ENCODE data around the gene FGGY.

Gene FGGY

DNA sequence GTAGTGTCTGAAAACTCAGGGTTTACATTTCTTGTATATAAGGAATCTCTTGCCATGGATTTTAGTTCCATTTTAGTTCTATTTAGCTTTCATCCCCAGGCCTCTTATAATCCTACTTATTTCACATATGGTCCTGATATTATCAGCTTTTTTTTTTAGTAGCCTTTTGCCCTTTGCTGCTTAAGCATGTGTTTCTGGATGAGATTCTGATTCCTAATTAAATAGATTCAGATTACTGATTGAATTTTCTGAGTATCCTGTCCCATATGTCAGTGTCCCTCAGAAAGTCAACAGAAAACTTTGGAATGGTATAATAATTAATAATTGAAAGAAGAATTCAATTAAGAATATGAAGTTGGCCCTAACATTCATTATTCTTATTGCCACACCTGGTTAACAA is 383.1 kb downstream of the FGGY start:
- DNase-seq (ENCODE audit: low spot score), result no peak

DNA sequence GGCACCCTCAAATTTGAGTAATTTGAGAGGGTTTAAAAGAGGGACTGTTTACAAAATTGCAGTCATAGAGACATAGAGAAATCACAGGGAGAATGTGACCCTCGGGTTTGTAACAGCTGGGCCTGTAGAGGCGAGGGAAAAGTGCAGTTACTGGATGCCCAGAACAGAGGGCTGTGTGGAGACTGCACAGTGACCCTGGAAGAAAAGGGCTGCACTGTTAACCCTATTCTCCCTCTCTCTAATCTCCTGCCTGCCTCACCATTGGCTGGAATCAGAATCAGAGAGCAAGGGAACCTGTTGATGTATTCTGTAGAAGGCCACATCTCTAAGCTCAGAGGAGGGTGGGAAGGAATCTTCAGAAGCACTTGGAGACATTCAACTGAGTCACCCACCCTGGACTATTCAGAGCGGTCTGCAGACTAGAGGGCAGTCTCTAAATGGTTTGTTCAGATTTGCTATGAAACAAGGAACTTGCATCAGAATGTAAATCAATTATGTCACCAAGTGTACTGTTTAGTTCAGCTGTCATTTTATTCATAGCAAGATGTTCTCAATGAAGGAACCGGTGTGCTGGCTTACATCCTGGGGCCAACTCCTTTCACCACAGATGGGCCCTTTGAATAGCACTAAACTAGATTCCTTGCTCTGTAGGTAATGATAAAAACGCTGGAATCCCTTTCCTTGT is 385.6 kb downstream of the FGGY start:
- DNase-seq (ENCODE audit: low spot score), result no peak

GRCh38 chr1:59683197-59683596 is 386.3 kb downstream of the FGGY start:
- no peak for DNase-seq (ENCODE audit: low spot score)

- DNase-seq (ENCODE audit: low spot score), result no peak
Measured at GRCh38 chr1:59684698-59685097, 387.8 kb downstream of the FGGY start.

- no peak for DNase-seq (ENCODE audit: low spot score)
Measured at GRCh38 chr1:59685101-59685500, 388.2 kb downstream of the FGGY start.

DNA sequence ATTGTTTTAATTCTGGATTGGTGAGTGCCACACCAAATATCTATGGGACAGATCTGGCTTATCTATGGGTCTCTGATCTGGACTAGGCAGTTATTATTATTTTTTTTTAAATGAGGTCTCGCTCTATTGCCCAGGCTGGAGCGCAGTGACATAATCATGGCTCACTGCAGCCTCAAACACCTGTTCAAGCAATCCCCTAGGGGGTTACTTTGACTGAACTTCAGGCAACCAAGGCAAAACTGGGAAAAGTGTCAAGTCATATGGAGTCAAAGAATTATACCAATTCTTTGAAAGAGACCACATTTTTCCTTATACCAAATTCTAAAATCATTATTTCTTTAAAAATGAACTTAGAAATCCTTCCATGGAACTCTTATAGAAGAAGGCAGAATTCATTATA is 388.8 kb downstream of the FGGY start:
- no peak for DNase-seq (ENCODE audit: low spot score)

DNA sequence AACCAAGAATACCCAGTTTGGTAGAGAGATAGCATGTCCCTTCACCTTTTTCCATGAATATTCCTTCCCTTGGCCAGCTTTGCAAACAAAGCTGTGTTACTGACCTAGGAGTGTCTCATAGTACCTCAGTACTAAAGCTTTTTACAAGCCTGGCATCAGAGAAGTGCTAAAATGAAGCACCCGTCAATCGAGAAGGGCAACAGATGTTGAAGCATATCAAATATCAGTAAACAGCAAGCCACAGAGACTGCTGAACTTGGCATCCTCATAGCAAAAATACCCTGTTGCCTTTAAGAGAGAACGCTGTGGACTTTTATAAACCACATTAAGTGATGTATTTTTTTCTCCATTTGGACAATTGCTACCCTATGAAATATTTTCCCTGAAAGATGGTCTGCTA is 389.3 kb downstream of the FGGY start:
- DNase-seq (ENCODE audit: low spot score), result no peak

GRCh38 chr1:59686574-59686973 is 389.7 kb downstream of the FGGY start:
- no peak for DNase-seq (ENCODE audit: low spot score)

DNA sequence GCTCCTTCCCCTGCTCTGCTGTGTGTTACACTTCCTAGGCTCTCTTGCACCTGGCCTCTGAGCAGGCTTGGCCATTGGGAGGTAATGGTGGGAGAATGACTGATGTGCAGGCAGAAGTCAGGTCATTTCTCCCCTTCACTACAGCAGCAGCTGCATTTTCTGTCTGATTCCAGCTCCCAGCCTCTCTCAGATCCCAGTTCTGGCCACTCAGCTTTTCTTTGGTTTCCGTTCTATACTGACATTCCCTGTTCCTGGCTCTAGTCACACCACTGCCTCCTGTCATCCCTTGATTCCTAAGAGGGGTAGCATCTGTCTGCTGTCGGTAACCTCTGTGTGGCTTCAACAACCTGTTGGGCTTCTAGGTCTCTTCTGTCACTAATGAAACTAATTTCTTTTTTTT is 390.2 kb downstream of the FGGY start:
- DNase-seq (ENCODE audit: low spot score), result no peak

- no peak for DNase-seq (ENCODE audit: low spot score)
Measured at GRCh38 chr1:59688976-59689375, 392.1 kb downstream of the FGGY start.

DNA sequence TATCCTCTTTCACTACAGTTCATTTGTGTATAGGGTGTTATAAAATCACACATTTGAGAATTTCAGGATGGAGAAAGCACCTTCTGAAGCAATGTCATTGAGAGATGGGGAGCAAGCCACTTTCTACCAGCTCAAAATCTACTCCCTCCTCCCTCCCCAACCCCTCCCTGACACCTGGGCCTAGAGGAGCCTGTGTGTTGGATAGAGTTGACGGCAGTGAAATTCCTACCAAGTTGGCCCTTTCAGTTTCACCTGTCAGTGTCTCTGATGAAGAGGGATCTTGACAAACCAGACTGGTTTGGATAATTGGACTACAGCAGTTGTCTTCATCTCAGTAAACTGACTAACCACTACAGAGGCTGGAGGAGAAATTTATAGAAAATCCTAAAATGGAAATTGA is 392.8 kb downstream of the FGGY start:
- DNase-seq (ENCODE audit: low spot score), result no peak

GRCh38 chr1:59690171-59690930 is 393.5 kb downstream of the FGGY start:
- DNase-seq (ENCODE audit: low spot score), result no peak

DNA sequence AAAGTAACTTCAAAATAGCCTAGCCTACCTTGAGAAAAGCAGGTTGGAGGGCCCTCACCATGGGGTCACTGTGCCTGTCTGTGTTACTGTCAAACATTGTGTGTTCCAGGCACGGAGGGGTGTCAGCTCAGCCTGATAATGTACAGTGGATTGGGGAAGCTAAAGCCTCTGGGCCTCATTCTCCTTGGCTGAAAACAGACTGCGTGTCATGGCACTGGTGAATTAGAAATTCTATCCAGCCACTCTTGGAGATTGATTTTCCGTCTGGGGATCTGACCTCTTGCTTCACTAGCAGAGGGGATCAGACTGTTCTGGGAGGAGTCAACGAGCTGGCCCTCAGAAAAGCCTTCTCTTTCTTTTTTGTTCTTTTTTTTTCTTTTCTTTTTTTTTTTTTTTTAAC is 394.4 kb downstream of the FGGY start:
- no peak for DNase-seq (ENCODE audit: low spot score)

- no peak for DNase-seq (ENCODE audit: low spot score)
Measured at GRCh38 chr1:59692591-59692990, 395.7 kb downstream of the FGGY start.

DNA sequence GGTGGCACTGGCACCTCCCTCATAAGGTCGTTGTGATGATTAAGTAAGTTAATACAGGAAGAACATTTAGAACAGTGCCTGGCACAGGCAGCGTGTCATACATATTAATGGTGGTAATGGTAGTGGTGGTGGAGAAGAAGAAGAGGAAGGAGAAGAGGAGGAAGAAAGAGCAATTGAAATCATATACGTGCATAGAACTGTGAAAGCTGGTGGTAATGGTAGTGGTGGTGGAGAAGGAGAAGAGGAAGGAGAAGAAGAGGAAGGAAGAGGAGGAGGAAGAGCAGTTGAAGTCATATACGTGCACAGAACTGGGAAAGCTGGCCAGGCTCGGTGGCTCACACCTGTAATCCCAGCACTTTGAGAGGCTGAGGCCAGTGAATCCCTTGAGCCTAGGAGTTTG is 396.5 kb downstream of the FGGY start:
- no peak for DNase-seq (ENCODE audit: low spot score)

DNA sequence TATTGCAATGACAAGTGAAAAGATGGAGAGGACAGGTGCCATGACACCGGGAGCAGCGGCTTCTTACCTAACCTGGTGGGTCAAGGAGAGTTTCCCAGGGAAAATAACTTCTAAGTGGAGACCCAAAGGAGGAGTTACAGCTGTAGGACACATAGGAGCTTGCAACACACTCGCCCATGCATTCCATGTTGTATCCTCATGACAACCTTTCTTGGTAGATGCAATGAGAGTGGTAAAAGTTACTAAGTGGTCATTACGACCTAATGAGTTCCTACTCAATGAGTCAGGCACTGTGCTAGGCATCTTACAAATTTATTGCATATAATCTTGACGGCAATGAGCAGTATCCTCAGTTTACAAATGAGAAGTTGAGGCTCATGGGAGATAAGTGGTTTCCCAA is 398.4 kb downstream of the FGGY start:
- DNase-seq (ENCODE audit: low spot score), result no peak

DNA sequence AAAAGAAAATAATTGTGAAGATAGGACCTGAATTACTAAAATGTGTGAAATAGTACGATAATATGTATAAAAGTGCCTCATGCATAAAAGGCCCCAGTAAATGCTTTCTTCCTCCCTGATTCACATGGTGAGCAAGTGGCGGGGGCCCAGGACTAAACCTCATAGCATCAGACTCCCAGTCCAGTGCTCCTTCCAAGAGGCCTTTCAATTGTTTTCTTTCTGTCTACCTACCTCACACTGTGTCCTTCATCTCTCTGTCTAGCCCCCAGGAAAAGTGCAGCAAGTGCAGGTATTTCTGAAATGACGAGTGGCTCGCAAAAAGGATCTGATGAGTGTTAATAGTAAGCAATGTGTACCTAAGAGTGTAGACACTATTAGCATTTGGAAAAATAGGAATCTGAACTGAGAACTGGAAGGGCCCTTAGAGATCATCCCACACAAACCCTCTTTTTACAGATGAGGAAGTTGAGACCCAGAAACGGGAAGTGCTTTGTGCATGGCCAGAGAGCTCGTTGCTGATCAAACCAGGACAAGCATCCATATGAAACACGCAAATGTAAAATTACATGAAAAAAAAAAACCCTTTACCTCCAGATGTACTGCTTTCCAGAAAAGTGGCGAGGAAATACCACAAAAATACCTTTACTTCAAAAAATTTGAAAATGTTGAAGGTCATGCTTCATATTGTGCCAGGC is 399.7 kb downstream of the FGGY start:
- DNase-seq (ENCODE audit: low spot score), result no peak

GRCh38 chr1:59697150-59697800 is 400.4 kb downstream of the FGGY start:
- no peak for DNase-seq (ENCODE audit: low spot score)

GRCh38 chr1:59698386-59698785 is 401.5 kb downstream of the FGGY start:
- DNase-seq (ENCODE audit: low spot score), result no peak

GRCh38 chr1:59699227-59699847 is 402.4 kb downstream of the FGGY start:
- DNase-seq (ENCODE audit: low spot score), result no peak

DNA sequence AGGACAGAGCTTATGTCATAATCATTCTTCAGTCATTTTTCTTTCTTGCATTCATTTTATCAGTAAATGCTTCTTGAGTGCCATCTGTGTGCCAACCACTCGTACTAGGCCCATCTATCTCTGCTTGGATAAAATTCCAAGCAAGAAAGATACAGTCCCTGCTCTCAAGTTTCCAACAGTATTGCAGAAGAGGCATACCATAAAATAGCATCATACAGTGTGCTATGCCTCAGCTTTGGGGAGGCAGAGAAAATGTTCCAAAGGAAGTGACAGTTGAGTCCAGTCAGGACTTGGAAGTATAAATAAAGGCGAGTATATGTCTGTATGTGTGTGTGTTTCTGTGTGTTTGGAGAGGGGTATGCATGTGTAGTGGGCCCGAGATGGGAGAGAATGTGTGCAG is 404.5 kb downstream of the FGGY start:
- DNase-seq (ENCODE audit: low spot score), result no peak

- DNase-seq (ENCODE audit: low spot score), result no peak
Measured at GRCh38 chr1:59703226-59703917, 406.5 kb downstream of the FGGY start.

All from HuH-7.5 (cell line).